BJ (cell line): ENCODE data around the gene MYO1A. TPM values are rescaled to one million over a fixed set of nuclear protein-coding genes. Genes with fewer than 3 reads are reported as not detected.

Experiments used
- CTCF ChIA-PET: fragments of 350-600 bp; formaldehyde crosslinking; extraction: SDS; loops from one replicate; lab custom pipeline; 2021; ENCODE audit warnings: antibody characterized with exemption, inconsistent platforms; lab: Yijun Ruan, JAX
- POLR2A ChIA-PET: fragments of 300-600 bp; sonication (Branson Sonifier 250); formaldehyde crosslinking; extraction: SDS; loops from one replicate; lab custom pipeline; 2021; ENCODE audit warnings: antibody characterized with exemption; lab: Charles Lee
- DNase-seq: peaks from one replicate; pipeline ENCODE4 v3.0.0-alpha.2; 2011; ENCODE audit warnings: low read depth
- H3K27me3 ChIP-seq: 2 replicates; pipeline ENCODE4 v1.6.0; 2011; ENCODE audit warnings: low read length; ENCODE audit not compliant: control insufficient read depth, insufficient read depth
- H3K36me3 ChIP-seq: 2 replicates; pipeline ENCODE4 v1.5.1; 2011; ENCODE audit warnings: low read length; ENCODE audit not compliant: control insufficient read depth, insufficient read depth
- H3K4me3 ChIP-seq: 2 replicates; pipeline ENCODE4 v1.5.1; 2011; ENCODE audit warnings: low read depth, mild to moderate bottlenecking, control low read depth, low read length
- polyA plus RNA-seq: library from polyadenylated mRNA; depleted of rRNA; stranded (reverse); fragments of >200 nt; gene quantifications from 2 replicates; pipeline ENCODE4 v1.2.3, GENCODE V29; 2011
- TF ChIP-seq, protein P1 (sequence below): IDR thresholded peaks from 2 replicates; pipeline ENCODE4 v1.5.1; 2011; ENCODE audit warnings: low read depth, mild to moderate bottlenecking, control low read depth, inconsistent platforms, low read length, moderate library complexity; ENCODE audit not compliant: insufficient read depth

MYO1A gene
- polyA plus RNA-seq, 1 experiment, result 0.15 TPM

DNA sequence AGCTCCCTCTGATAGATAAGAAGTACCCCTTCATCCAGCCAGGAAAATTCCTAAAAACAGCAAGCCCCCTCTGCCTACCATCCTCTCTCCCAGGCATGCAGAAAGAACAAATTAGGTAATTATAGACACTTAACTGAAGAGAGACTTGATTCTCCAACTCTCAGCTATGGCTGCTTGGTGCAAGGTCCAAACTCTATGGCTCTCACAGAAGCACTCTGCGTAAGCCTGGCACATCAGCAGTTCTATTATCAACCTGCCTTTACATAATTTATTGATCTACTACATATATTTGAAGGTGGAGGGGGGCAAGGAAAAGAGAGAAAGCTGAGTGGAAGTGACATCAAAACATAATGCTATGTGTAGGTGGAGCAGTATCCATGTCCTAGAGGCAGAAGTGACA is 1.1 kb upstream of the MYO1A start:
- CTCF ChIA-PET, result interaction anchor here (1.9 to 6.0 kb wide), 5 partner anchors 10 to 61 kb away, joined by 4 to 37 read pairs (median 8); partner anchors contain the start of gene STAT6
- POLR2A ChIA-PET, result no interaction called here
- H3K27me3 ChIP-seq, result no peaks in the 10 kb centered on the region; the same call in 1 of the 2 replicates
- no peak for DNase-seq
- no peaks in the 10 kb centered on the region for H3K36me3 ChIP-seq
- TF ChIP-seq, protein P1, sequence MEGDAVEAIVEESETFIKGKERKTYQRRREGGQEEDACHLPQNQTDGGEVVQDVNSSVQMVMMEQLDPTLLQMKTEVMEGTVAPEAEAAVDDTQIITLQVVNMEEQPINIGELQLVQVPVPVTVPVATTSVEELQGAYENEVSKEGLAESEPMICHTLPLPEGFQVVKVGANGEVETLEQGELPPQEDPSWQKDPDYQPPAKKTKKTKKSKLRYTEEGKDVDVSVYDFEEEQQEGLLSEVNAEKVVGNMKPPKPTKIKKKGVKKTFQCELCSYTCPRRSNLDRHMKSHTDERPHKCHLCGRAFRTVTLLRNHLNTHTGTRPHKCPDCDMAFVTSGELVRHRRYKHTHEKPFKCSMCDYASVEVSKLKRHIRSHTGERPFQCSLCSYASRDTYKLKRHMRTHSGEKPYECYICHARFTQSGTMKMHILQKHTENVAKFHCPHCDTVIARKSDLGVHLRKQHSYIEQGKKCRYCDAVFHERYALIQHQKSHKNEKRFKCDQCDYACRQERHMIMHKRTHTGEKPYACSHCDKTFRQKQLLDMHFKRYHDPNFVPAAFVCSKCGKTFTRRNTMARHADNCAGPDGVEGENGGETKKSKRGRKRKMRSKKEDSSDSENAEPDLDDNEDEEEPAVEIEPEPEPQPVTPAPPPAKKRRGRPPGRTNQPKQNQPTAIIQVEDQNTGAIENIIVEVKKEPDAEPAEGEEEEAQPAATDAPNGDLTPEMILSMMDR, result no peak
- H3K4me3 ChIP-seq, result no peak overlapping the region

DNA sequence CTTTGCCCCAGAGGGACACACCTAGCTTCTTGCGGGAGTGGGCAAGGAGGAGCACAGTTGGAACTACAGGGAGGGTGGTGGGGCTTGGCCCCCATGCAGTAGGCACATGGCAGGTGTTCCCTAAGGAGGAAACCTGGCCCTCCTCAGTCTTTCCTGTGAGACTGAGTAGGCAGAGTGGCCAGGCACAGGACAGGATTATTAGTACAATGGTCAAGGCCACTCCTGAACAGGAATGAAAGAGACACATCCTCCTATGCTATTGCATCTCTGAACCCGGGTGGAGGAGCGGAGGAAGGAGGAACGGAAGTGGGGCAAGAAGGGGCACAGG is 846 bp downstream of the MYO1A start:
- no peak overlapping the region for H3K4me3 ChIP-seq
- ChIA-PET POLR2A (no interaction called here), CTCF (interaction anchor here (0.9 to 6.0 kb wide), 6 partner anchors 8 to 63 kb away, joined by 3 to 37 read pairs (median 6); partner anchors contain the start of gene STAT6)
- H3K36me3 ChIP-seq, result no peaks in the 10 kb centered on the region
- DNase-seq, result no peak
- TF ChIP-seq, protein P1, result no peak
- no peaks in the 10 kb centered on the region; the same call in none of the 2 replicates for H3K27me3 ChIP-seq

DNA sequence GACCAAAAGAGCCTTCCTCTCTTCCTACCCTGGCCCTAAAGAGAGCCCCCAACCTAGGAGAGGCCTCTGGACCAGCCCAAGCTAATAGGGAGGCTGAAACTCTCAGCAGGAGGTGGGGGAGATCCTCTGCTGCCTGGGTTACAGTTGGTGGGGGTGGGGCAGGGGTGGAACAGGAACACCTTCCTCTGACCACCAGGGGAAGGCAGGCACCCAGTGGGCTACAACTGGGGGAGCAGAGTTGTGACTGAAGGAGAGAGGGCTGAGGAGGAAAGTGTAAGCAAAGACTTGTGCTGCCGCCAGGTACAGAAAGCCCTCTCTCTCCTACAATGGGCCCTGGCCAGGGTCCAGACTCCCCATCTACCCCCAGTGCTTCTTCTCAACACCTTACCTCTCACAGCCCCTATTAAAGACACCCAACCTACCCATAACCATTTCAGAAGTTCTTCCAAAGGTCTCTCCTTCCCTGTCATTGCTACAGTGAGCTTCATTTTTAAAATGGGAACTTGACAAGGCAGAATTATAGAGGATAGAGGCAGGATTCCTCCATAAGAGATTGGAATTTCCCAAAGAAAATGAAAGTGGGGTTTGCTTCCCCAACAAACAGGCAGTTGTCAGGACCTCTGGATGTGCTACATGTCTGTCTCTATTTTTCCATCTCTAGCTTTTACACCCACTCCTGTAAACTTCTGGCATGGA is 1.4 kb downstream of the MYO1A start:
- TF ChIP-seq, protein P1, result no peak
- no peaks in the 10 kb centered on the region; the same call in none of the 2 replicates for H3K27me3 ChIP-seq
- DNase-seq, result no peak
- H3K4me3 ChIP-seq, result no peak overlapping the region
- ChIA-PET CTCF (interaction anchor here (1.1 to 6.0 kb wide), 4 partner anchors 13 to 286 kb away, joined by 3 to 37 read pairs (median 12); partner anchors contain the start of gene HSD17B6), POLR2A (interaction anchor here (0.6 kb wide), 1 partner anchor 40 kb away, joined by 4 read pairs; the partner anchor contains the start of gene NAB2)
- H3K36me3 ChIP-seq, result no peaks in the 10 kb centered on the region

DNA sequence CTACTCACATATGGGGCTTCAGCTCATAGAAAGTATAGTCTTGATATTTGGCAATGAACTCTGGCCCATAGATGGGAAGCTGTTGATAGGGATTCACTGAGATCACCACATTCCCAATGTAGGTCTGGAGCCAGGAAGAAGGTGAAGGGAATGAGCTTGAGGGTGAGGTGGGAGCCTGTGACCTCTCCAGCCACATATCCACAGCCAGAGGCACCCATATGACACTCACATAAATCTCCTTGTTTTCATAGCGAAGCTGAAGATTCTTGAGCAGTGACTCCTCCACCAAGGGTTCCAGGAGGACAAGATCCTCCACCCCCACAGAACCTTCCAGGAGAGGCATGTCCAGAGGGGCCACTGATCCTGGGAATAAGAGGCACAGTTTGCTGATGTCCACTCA is 1.9 kb downstream of the MYO1A start:
- ChIA-PET CTCF (interaction anchor here (1.1 to 6.0 kb wide), 4 partner anchors 13 to 285 kb away, joined by 3 to 37 read pairs (median 12); partner anchors contain the start of gene HSD17B6), POLR2A (interaction anchor here (0.6 kb wide), 1 partner anchor 41 kb away, joined by 4 read pairs; the partner anchor contains the start of gene NAB2)
- Histone ChIP-seq H3K4me3 (no peak overlapping the region), H3K36me3 (no peaks in the 10 kb centered on the region), H3K27me3 (peaks cover 2% of the 10 kb centered on the region)
- peak; percentile 33 for DNase-seq
- TF ChIP-seq, protein P1, result no peak
